Stimulated activated CD4-positive, alpha-beta T cell treated with anti-CD3 and anti-CD28 coated beads, Interleukin-12 subunit alpha, Interleukin-12 subunit beta, amount 100 ng/mL, for 24 hours (primary cell): ENCODE results near the gene TRPT1.
A peak's percentile ranks its signal among the peaks of the same experiment; 100 is the strongest.

Experiments
- DNase-seq, 2 experiments: peaks; one replicate each; pipeline ENCODE4 v3.0.0-alpha.2; 2020; ENCODE audit warnings: low read depth in 2 of 2

The TRPT1 gene

DNA sequence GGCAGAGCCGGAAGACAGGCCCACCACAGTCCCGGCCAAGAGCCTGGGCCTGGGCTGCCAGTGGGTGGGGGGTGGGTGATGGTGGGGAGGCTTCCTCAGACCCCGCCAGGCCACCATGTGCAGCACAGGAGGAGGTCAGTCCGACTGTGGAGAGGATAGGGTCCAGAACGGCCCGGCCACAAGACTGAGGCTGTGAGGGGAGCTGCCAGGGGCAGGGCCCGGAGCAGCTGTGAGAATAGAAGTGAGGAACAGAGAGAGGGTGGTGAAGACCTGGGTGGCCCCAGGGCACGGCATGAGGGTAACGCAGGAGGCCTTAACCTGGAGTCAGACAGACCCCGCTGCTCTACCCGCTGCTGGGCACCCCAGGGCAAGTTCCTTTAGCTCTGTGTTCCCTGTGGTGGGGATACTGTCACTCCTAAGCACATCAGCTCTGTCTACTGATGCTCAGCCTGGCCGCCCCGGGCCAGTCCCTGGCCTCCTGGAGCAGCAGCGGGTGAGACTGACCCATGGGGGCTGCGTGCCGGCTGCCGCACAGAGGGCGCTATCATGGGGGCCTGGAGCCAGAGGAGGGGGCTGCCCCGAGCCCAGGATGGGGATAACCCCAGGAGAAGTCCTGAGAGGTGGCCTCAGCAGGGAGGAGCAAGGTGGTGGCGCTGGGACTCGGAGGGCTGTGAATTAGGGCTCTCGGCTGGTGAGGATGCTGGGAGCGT lies 17.7 kb downstream of the TRPT1 start:
- no peak for DNase-seq

GRCh38 chr11:64207256-64208085 lies 18.5 kb downstream of the TRPT1 start:
- DNase-seq, result peak; percentile 61 to 70

DNA sequence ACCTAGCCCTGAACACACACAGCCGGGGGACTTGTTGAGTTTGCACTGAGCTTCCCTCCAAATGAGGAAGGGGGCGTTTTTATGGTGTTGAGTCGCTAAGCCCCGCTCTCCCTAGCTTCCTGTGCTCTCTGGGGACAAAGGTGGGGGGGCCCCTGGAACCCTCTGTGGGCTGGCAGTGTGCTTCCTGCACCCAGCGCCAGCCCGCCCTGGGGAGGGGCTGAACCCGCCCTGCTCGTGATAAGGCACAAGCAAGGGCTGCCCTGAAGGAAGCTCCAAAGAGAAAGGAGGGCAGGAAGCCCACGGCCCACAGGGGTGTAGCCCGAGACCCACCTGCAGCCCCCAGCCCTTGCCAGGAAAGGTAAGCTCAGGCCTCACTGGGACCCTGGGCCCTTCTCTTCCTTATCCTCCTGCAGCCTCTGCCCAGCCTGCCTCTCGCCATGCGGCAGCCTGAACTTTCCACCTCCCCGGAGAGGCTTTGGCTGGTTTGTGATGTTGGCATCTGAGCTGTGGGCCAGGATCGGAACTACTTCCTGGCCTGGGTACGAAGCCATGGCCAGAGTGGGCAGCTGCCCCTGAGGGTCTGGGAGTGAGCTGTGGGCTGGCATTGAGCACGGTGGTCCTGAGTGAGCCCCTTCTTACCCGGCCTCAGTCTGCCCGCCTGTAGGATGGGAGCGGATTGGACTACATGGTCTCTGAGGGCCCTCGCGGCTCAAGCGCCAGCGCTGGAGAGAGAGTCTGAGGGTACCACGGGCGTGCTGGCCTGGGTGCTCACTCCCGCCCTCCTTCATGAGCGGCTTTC lies 19.3 kb downstream of the TRPT1 start, which contains the start of gene FERMT3:
FERMT3 (plus strand) TSS at position 265 of the 799 bp plus-strand sequence. CDS start 644 bp downstream, outside the sequence.
- peak; percentile 58 to 84 for DNase-seq

GRCh38 chr11:64204464-64204989 lies 21.5 kb downstream of the TRPT1 start:
- DNase-seq, result peak; percentile 52 to 60

DNA sequence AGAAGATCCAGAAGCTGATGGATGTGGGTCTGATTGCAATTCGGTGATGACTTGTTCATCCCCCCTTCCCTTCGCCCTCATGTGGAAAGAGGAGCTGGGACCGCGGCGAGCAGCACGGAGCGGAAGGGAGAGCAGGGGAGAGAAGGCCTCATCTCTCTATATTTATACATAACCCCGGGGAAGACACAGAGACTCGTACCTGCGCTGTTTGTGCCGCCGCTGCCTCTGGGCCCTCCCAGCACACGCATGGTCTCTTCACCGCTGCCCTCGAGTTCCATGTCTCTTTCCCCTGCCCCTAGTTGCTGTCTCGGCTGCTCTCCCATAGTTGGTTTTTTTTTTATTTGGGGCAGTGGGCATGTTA lies 21.9 kb downstream of the TRPT1 start:
- DNase-seq, result no peak

GRCh38 chr11:64203421-64204079 lies 22.4 kb downstream of the TRPT1 start:
- DNase-seq, result no peak

- no peak for DNase-seq
Measured at GRCh38 chr11:64202992-64203391, 23.0 kb downstream of the TRPT1 start.

- no peak for DNase-seq
Measured at GRCh38 chr11:64201543-64201942, 24.4 kb downstream of the TRPT1 start.

GRCh38 chr11:64198511-64198910 lies 27.5 kb downstream of the TRPT1 start:
- no peak for DNase-seq

DNA sequence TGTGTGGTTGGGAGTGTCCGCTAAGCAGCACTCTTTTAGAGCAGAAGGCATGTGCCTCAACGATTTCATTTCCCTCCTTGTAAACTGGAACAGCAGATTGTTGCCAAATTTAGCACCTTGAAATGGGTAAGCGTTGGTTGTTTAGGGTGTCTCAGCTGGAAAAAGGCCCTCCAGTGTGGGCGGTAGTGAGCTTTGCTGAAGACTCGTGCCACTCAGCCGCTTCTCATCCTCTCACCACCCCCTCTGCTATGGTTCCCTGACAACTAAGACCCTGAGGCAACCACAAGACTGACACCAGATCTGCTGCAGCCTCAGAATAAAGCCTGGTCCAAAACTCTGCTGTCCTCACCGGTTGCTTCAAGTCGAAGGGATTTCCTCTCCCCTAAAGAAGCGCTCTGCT lies 29.4 kb downstream of the TRPT1 start:
- DNase-seq, result no peak

- no peak for DNase-seq
Measured at GRCh38 chr11:64192434-64192833, 33.6 kb downstream of the TRPT1 start.

- no peak for DNase-seq
Measured at GRCh38 chr11:64186492-64187165, 39.4 kb downstream of the TRPT1 start.

GRCh38 chr11:64185693-64186491 lies 40.1 kb downstream of the TRPT1 start, which contains the start of gene STIP1:
STIP1 (plus strand) TSS chr11:64186171; CDS start chr11:64186262, 91 bp downstream.
- DNase-seq, result peak; percentile 97 to 98

DNA sequence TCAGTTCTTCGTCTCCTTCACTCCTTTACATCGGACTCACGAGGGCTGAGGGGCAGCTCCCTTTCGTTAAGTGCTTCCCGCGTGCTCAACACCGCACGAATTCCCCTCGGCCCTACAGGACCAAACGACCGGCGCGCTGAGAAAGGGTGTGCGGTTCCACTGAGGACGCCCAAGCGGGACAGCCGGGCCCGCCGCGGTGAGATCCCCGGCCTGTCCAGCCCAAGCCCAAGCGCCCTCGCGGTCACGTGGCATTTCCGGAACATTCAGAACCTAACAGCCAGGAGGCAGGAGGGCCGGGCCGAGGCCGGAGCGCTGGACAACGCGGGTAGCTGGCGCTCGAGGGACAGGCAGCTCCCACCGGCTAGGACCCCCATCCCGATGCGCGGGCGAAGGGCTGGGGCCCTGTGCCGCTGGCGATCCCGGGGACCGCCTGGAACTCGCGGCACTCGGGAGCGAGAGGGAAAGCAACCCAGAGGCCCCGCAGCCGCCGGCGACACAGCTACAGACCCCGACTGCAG lies 40.8 kb downstream of the TRPT1 start:
- DNase-seq, result no peak

- DNase-seq, result no peak
Measured at GRCh38 chr11:64183890-64184289, 42.1 kb downstream of the TRPT1 start.

GRCh38 chr11:64181506-64182411 lies 44.2 kb downstream of the TRPT1 start:
- no peak for DNase-seq

GRCh38 chr11:64180891-64181290 lies 45.1 kb downstream of the TRPT1 start:
- no peak for DNase-seq

DNA sequence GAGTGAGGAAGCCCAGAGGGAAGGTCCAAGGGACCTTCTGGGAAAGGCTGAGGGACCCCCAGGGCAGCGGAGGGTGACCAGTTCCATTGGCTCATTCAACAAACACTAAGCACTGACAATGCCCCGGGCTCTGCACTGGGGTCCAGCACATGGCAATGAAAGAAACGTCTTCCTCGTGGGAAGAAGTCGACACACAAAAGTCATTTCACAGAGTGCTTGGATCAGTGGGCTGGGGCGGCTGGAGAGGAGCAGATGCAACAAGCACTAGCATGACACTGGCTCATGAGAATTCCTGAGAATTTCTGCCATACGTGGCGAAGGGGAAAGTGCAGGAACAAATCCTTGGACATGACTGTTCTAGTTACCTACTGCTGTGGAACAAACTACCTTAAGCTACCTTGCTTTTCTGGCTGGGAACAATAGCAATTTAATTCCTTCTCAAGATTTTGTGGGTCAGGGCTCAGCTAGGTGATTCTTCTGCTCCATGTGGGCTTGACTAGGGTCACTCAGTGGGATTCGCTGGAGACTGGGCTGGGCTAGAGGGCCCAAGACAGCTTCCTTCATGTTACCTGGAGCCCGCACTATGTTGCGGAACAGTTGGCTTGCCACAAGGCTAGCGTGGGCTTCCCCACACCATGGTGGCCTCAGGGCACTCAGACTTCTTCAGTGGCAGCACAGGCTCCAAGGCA lies 46.9 kb downstream of the TRPT1 start:
- no peak for DNase-seq
